Neural cell (in vitro differentiated cells): ENCODE measurements around the gene DMC1. TPM values are rescaled to one million over a fixed set of nuclear protein-coding genes. Genes with fewer than 3 reads are reported as not detected.

ENCODE experiments used
- H2AFZ ChIP-seq: fragments of 200-600, 300-800 bp; sonication (generic), shearing (Covaris generic); 2 replicates; pipeline ENCODE4 v1.6.0; 2014; ENCODE audit warnings: low read depth, mild to moderate bottlenecking, antibody characterized with exemption, low read length, moderate library complexity
- H3F3A ChIP-seq: fragments of 200-600 bp; shearing (Covaris generic); 2 replicates; pipeline ENCODE4 v1.6.1; 2016; ENCODE audit warnings: mild to moderate bottlenecking, moderate library complexity, mixed read lengths, antibody characterized with exemption, low read length; ENCODE audit not compliant: insufficient read depth, poor library complexity, severe bottlenecking
- H3K27ac ChIP-seq: fragments of 200-600, 300-800 bp; sonication (generic), shearing (Covaris generic); 2 replicates; pipeline ENCODE4 v1.5.1; 2014; ENCODE audit warnings: mild to moderate bottlenecking, low read length, moderate library complexity
- H3K27me3 ChIP-seq: fragments of 300-800, 200-600 bp; sonication (generic), shearing (Covaris generic); 2 replicates; pipeline ENCODE4 v1.6.0; 2014; ENCODE audit warnings: mild to moderate bottlenecking, low read depth, low read length, moderate library complexity; ENCODE audit not compliant: insufficient read depth
- H3K36me3 ChIP-seq: fragments of 300-800, 200-600 bp; sonication (generic), shearing (Covaris generic); 2 replicates; pipeline ENCODE4 v1.5.1; 2014; ENCODE audit warnings: mild to moderate bottlenecking, antibody characterized with exemption, low read length, moderate library complexity; ENCODE audit not compliant: insufficient read depth
- H3K4me2 ChIP-seq: fragments of 300-800, 200-600 bp; sonication (generic), shearing (Covaris generic); 2 replicates; pipeline ENCODE4 v1.6.0; 2014; ENCODE audit warnings: mild to moderate bottlenecking, low read length
- H3K4me3 ChIP-seq: fragments of 300-800, 200-600 bp; sonication (generic), shearing (Covaris generic); 2 replicates; pipeline ENCODE4 v1.5.1; 2014; ENCODE audit warnings: mild to moderate bottlenecking, low read length, moderate library complexity
- H3K79me2 ChIP-seq: fragments of 200-600 bp; shearing (Covaris generic); replicated peaks from 2 replicates; pipeline ENCODE4 v1.6.0; 2014; ENCODE audit warnings: mild to moderate bottlenecking, low read length, moderate library complexity; ENCODE audit not compliant: insufficient read depth
- H3K9ac ChIP-seq: fragments of 300-800, 200-600 bp; sonication (generic), shearing (Covaris generic); 2 replicates; pipeline ENCODE4 v1.6.1; 2016; ENCODE audit warnings: mild to moderate bottlenecking, low read length, mixed read lengths
- H3K9me2 ChIP-seq: fragments of 200-600 bp; shearing (Covaris generic); 2 replicates; pipeline ENCODE4 v1.6.1; 2016; ENCODE audit warnings: mild to moderate bottlenecking, low read length, mixed read lengths; ENCODE audit not compliant: insufficient read depth
- H3K9me3 ChIP-seq: fragments of 200-600, 300-800 bp; sonication (generic), shearing (Covaris generic); 2 replicates; pipeline ENCODE4 v1.6.1; 2016; ENCODE audit warnings: mild to moderate bottlenecking, mixed run types, low read length, moderate library complexity, mixed read lengths
- H4K20me1 ChIP-seq: fragments of 200-600 bp; shearing (Covaris generic); 2 replicates; pipeline ENCODE4 v1.6.1; 2016; ENCODE audit warnings: mild to moderate bottlenecking, mixed run types; ENCODE audit not compliant: insufficient read depth
- EP300 ChIP-seq: fragments of 450-650 bp; conservative IDR thresholded peaks from 2 replicates; pipeline ENCODE4 v1.6.1; 2014; ENCODE audit warnings: antibody characterized with exemption, mild to moderate bottlenecking, moderate library complexity; ENCODE audit not compliant: poor library complexity, severe bottlenecking
- EZH2 ChIP-seq: fragments of 200-600, 300-800 bp; shearing (Covaris generic), sonication (generic); IDR thresholded peaks from 2 replicates; pipeline ENCODE4 v1.6.1; 2014; ENCODE audit warnings: antibody characterized with exemption, low read length, borderline replicate concordance, mild to moderate bottlenecking; ENCODE audit not compliant: insufficient read depth, poor library complexity, severe bottlenecking
- MXI1 ChIP-seq: fragments of 450-650 bp; conservative IDR thresholded peaks from 2 replicates; pipeline ENCODE4 v1.6.1; 2014; ENCODE audit warnings: antibody characterized with exemption, mild to moderate bottlenecking; ENCODE audit not compliant: poor library complexity, severe bottlenecking
- POLR2AphosphoS5 ChIP-seq: IDR thresholded peaks from 2 replicates; pipeline ENCODE4 v1.6.1; 2012
- RAD21 ChIP-seq: fragments of 450-650 bp; conservative IDR thresholded peaks from 2 replicates; pipeline ENCODE4 v1.6.1; 2014; ENCODE audit warnings: antibody characterized with exemption, mild to moderate bottlenecking, moderate library complexity
- REST ChIP-seq: IDR thresholded peaks from 2 replicates; pipeline ENCODE4 v1.6.1; 2012; ENCODE audit warnings: borderline replicate concordance
- SMC3 ChIP-seq: fragments of 450-650 bp; conservative IDR thresholded peaks from 2 replicates; pipeline ENCODE4 v1.6.1; 2014; ENCODE audit warnings: antibody characterized with exemption, mild to moderate bottlenecking, moderate library complexity; ENCODE audit not compliant: poor library complexity
- TAF1 ChIP-seq: IDR thresholded peaks from 2 replicates; pipeline ENCODE4 v1.6.1; 2012; ENCODE audit warnings: low read depth
- polyA plus RNA-seq: library from polyadenylated mRNA; depleted of rRNA; stranded (reverse); fragments of >200 nt; gene quantifications from 2 replicates; pipeline ENCODE4 v1.2.3, GENCODE V29; 2014
- TF ChIP-seq, protein P1 (sequence below): fragments of 450-650 bp; IDR thresholded peaks from 2 replicates; pipeline ENCODE4 v1.5.1; 2014; ENCODE audit warnings: antibody characterized with exemption, mild to moderate bottlenecking, moderate library complexity; ENCODE audit not compliant: poor library complexity, severe bottlenecking

The DMC1 gene
- polyA plus RNA-seq, 1 donor from 2014 or later, result not detected

- H3K4me3 ChIP-seq, result no peak overlapping the region
- no peaks in the 10 kb centered on the region for H3K79me2 ChIP-seq
- no peak overlapping the region for H3K9ac ChIP-seq
- H3K36me3 ChIP-seq, result no peaks in the 10 kb centered on the region
- H3K27me3 ChIP-seq, result no peaks in the 10 kb centered on the region
- TF ChIP-seq SMC3 (no peak), MXI1 (no peak), EP300 (no peak)
- H2AFZ ChIP-seq, result no peak overlapping the region
- H3F3A ChIP-seq, result no peaks in the 10 kb centered on the region
- H4K20me1 ChIP-seq, result no peaks in the 10 kb centered on the region
- no peaks in the 10 kb centered on the region for H3K9me3 ChIP-seq
- no peak overlapping the region for H3K4me2 ChIP-seq
- H3K27ac ChIP-seq, result no peak overlapping the region
- H3K9me2 ChIP-seq, result no peaks in the 10 kb centered on the region
Measured at GRCh38 chr22:38567531-38568285, 2.3 kb downstream of the DMC1 start.

- H3K79me2 ChIP-seq, result no peaks in the 10 kb centered on the region
- no peaks in the 10 kb centered on the region for H3K27me3 ChIP-seq
- H3K4me2 ChIP-seq, result no peak overlapping the region
- H4K20me1 ChIP-seq, result no peaks in the 10 kb centered on the region
- no peak overlapping the region for H2AFZ ChIP-seq
- no peak overlapping the region for H3K4me3 ChIP-seq
- H3K36me3 ChIP-seq, result no peaks in the 10 kb centered on the region
- no peak overlapping the region for H3K9ac ChIP-seq
- no peaks in the 10 kb centered on the region for H3F3A ChIP-seq
- no peak overlapping the region for H3K27ac ChIP-seq
- no peaks in the 10 kb centered on the region for H3K9me3 ChIP-seq
- no peaks in the 10 kb centered on the region for H3K9me2 ChIP-seq
- no peak for TF ChIP-seq SMC3
- no peak for TF ChIP-seq REST
- TF ChIP-seq, protein P1, sequence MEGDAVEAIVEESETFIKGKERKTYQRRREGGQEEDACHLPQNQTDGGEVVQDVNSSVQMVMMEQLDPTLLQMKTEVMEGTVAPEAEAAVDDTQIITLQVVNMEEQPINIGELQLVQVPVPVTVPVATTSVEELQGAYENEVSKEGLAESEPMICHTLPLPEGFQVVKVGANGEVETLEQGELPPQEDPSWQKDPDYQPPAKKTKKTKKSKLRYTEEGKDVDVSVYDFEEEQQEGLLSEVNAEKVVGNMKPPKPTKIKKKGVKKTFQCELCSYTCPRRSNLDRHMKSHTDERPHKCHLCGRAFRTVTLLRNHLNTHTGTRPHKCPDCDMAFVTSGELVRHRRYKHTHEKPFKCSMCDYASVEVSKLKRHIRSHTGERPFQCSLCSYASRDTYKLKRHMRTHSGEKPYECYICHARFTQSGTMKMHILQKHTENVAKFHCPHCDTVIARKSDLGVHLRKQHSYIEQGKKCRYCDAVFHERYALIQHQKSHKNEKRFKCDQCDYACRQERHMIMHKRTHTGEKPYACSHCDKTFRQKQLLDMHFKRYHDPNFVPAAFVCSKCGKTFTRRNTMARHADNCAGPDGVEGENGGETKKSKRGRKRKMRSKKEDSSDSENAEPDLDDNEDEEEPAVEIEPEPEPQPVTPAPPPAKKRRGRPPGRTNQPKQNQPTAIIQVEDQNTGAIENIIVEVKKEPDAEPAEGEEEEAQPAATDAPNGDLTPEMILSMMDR, result no peak
- TF ChIP-seq RAD21, result no peak
- no peak for TF ChIP-seq EZH2
- TF ChIP-seq POLR2AphosphoS5, result no peak
- no peak for TF ChIP-seq EP300
- no peak for TF ChIP-seq MXI1
- TF ChIP-seq TAF1, result no peak
Measured at GRCh38 chr22:38566726-38567504, 3.1 kb downstream of the DMC1 start.
